ENCODE measurements around the gene GALNT17.

- no peak for TF ChIP-seq CTCF (IDR thresholded peaks at IDR 0.05)
- no peak for TF ChIP-seq EP300 (IDR thresholded peaks at IDR 0.05)
- TF ChIP-seq POLR2A (IDR thresholded peaks at IDR 0.05; ENCODE audit: low read depth) = no peak
- TF ChIP-seq POLR2AphosphoS5 (IDR thresholded peaks at IDR 0.05) = no peak
Measured at GRCh38 chr7:71312755-71313490, 181.0 kb downstream of the GALNT17 start.

Measured in esophagus muscularis mucosa (tissue), 4 donors.